Measurements from ENCODE around the gene POLR2F.

POLR2F gene

DNA sequence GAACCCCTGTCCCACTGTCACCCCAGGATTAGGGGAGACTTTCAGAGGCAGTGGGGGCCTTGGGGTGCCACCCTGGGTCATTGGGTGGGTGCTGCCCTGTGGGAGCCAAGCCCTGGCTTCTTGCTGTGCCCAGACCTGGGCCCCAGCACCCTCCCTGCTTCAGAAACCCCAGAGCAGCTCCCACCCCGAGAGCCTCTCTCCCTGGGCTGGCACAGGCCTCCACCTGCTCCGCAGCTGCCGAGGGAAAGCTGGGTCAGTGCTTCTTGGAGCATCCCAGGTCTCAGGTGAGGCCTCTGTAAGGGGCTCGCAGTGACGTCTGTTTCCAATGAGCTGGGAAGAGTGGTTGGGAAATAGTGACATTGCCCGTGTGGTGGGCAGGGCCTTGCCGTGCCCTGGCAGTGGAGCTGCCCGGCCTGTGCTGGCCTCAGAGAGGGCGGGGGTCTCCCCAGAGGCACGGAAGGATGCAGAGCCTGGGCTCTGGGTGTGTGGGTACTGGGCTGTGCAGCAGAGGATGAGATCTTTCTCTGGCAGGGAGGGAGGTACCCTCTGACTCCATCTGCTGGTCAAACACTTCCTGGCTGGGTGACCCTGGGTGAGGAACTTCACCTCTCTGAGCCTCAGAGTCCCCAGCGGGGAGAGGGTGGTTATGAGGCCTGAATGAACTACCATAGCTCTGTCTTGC, 23.1 kb upstream of the POLR2F start:
- Histone ChIP-seq H3K4me3 (ENCODE audit: control insufficient read depth in 1 of 7, extremely low read depth in 1 of 7, insufficient read depth in 4 of 7, low read depth in 2 of 7, low read length in 6 of 7) (no peak overlapping the region), H3K36me3 (ENCODE audit: control insufficient read depth in 4 of 4, insufficient read depth in 4 of 4, low read length in 3 of 4) (peaks cover 6 to 69% (median 47%) of the 10 kb centered on the region in 4 experiments), H3K27me3 (replicated peaks in 2 of 5; ENCODE audit: control insufficient read depth in 4 of 5, insufficient read depth in 5 of 5, low read length in 4 of 5) (no peaks in the 10 kb centered on the region), H3K27ac (ENCODE audit: insufficient read depth in 1 of 2, low read depth in 1 of 2, low read length in 2 of 2, poor library complexity in 1 of 2, severe bottlenecking in 2 of 2) (no peak overlapping the region), H3K9me3 (ENCODE audit: control extremely low read depth in 1 of 5, control insufficient read depth in 4 of 5, insufficient read depth in 2 of 5, low read depth in 1 of 5, low read length in 4 of 5) (no peaks in the 10 kb centered on the region), H3K4me1 (ENCODE audit: control extremely low read depth in 1 of 4, control insufficient read depth in 4 of 4, insufficient read depth in 4 of 4, low read length in 3 of 4) (peaks cover 0 to 9% (median 4%) of the 10 kb centered on the region in 4 experiments)
- ChIA-PET CTCF (interaction anchor here (0.8 to 5.1 kb wide), 6 partner anchors 14 to 88 kb away, joined by 3 to 24 read pairs (median 4); partner anchors contain the start of gene MICALL1), POLR2A (no interaction called here)
- over 99% methylated on average over 11 of the region's 11 CpGs for WGBS (ENCODE audit: insufficient coverage)
- no peak for DNase-seq

DNA sequence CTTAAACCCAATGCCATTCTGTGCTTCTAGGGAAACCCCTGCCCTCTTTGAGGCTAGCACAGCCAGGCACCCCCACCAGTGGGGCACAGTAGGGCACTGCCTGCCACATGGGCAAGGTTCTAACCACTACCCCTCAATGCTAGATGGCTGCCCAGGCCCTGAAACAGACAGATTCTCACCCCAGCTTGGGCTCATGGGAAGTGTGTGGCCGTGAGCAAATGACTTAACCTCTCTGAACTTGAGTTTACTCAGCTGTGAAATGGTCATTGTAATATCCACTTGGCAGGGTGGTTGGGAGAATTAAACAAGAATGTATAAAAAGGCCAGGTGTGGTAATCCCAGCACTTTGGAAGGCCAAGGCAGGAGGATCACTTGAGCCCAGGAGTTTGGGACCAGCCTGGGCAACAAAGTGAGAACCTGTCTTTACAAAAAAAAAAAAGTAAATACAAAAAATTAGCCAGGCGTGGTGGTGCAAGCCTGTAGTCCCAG, 22.5 kb upstream of the POLR2F start:
- DNase-seq = no peak
- Histone ChIP-seq H3K9me3 (ENCODE audit: control extremely low read depth in 1 of 5, control insufficient read depth in 4 of 5, insufficient read depth in 2 of 5, low read depth in 1 of 5, low read length in 4 of 5) (no peaks in the 10 kb centered on the region), H3K27ac (ENCODE audit: insufficient read depth in 1 of 2, low read depth in 1 of 2, low read length in 2 of 2, poor library complexity in 1 of 2, severe bottlenecking in 2 of 2) (no peak overlapping the region), H3K4me3 (ENCODE audit: control insufficient read depth in 1 of 7, extremely low read depth in 1 of 7, insufficient read depth in 4 of 7, low read depth in 2 of 7, low read length in 6 of 7) (no peak overlapping the region), H3K27me3 (replicated peaks in 2 of 5; ENCODE audit: control insufficient read depth in 4 of 5, insufficient read depth in 5 of 5, low read length in 4 of 5) (no peaks in the 10 kb centered on the region), H3K4me1 (ENCODE audit: control extremely low read depth in 1 of 4, control insufficient read depth in 4 of 4, insufficient read depth in 4 of 4, low read length in 3 of 4) (peaks cover 0 to 9% (median 4%) of the 10 kb centered on the region in 4 experiments), H3K36me3 (ENCODE audit: control insufficient read depth in 4 of 4, insufficient read depth in 4 of 4, low read length in 3 of 4) (peaks cover 6 to 66% (median 44%) of the 10 kb centered on the region in 4 experiments)
- ChIA-PET CTCF (interaction anchor here (0.8 to 5.1 kb wide), 7 partner anchors 15 to 89 kb away, joined by 3 to 24 read pairs (median 4); partner anchors contain the start of gene MICALL1), POLR2A (no interaction called here)
- 94% methylated on average over 2 of the region's 2 CpGs for WGBS (ENCODE audit: insufficient coverage)

DNA sequence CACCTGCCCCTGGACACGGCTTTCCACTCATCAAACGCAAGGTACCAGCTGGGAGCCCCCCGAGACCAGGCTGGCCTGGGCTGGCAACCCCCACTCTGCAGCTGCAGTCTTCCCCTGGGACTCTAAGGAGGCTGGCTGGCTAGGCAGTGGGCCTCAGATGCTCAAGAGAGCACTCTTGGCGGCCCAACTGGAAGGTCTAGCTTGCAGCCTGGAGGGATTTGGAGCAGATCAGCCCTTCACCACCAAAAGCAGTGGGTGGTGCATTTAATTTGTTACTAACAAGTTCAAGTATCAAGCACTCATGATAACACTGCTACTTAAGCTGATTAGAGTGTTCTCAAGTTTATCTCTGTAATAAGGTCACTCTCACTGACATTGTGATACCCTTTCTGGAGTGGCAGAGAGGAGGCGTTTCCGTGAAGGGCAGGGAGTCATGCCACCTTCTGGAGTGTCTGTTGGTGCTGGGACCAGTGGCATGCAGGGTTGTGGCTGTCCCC, 21.6 kb upstream of the POLR2F start:
- WGBS (ENCODE audit: insufficient coverage) = 94% methylated on average over 5 of the region's 6 CpGs
- no peak for DNase-seq
- Histone ChIP-seq H3K27me3 (replicated peaks in 2 of 5; ENCODE audit: control insufficient read depth in 4 of 5, insufficient read depth in 5 of 5, low read length in 4 of 5) (no peaks in the 10 kb centered on the region), H3K36me3 (ENCODE audit: control insufficient read depth in 4 of 4, insufficient read depth in 4 of 4, low read length in 3 of 4) (peaks cover 2 to 62% (median 36%) of the 10 kb centered on the region in 4 experiments), H3K9me3 (ENCODE audit: control extremely low read depth in 1 of 5, control insufficient read depth in 4 of 5, insufficient read depth in 2 of 5, low read depth in 1 of 5, low read length in 4 of 5) (no peaks in the 10 kb centered on the region), H3K4me1 (ENCODE audit: control extremely low read depth in 1 of 4, control insufficient read depth in 4 of 4, insufficient read depth in 4 of 4, low read length in 3 of 4) (peaks cover 0 to 9% (median 4%) of the 10 kb centered on the region in 4 experiments), H3K4me3 (ENCODE audit: control insufficient read depth in 1 of 7, extremely low read depth in 1 of 7, insufficient read depth in 4 of 7, low read depth in 2 of 7, low read length in 6 of 7) (no peak overlapping the region), H3K27ac (ENCODE audit: insufficient read depth in 1 of 2, low read depth in 1 of 2, low read length in 2 of 2, poor library complexity in 1 of 2, severe bottlenecking in 2 of 2) (no peak overlapping the region)
- POLR2A ChIA-PET = no interaction called here
- CTCF ChIA-PET = interaction anchor here (0.8 to 5.1 kb wide), 9 partner anchors 8 to 53 kb away, joined by 3 to 24 read pairs (median 5); partner anchors contain the start of gene MICALL1

DNA sequence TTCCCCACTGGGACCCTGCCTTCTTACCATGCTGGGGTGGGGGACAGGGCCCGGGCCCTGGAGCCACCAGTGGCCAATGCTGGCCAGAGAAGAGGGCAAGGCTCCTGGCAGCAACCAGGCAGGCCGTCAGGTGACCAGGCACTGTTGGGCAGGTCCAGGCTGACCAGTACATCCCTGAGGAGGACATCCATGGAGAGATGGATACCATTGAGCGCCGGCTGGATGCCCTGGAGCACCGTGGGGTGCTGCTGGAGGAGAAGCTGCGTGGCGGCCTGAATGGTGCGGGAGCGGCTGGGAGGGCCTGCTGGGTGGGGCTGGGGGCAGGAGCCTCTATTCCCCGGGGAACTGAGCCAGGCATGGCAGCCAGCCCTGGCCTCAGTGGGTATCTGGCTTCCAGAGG, 21.1 kb upstream of the POLR2F start:
- no peak for DNase-seq
- no peak overlapping the region for H3K4me3 ChIP-seq (ENCODE audit: control insufficient read depth in 1 of 7, extremely low read depth in 1 of 7, insufficient read depth in 4 of 7, low read depth in 2 of 7, low read length in 6 of 7)
- no peaks in the 10 kb centered on the region for H3K9me3 ChIP-seq (ENCODE audit: control extremely low read depth in 1 of 5, control insufficient read depth in 4 of 5, insufficient read depth in 2 of 5, low read depth in 1 of 5, low read length in 4 of 5)
- ChIA-PET POLR2A (no interaction called here), CTCF (interaction anchor here (0.8 to 5.1 kb wide), 10 partner anchors 9 to 53 kb away, joined by 3 to 24 read pairs (median 4); partner anchors contain the start of gene MICALL1)
- peaks cover 2 to 61% (median 34%) of the 10 kb centered on the region in 4 experiments for H3K36me3 ChIP-seq (ENCODE audit: control insufficient read depth in 4 of 4, insufficient read depth in 4 of 4, low read length in 3 of 4)
- H3K27ac ChIP-seq (ENCODE audit: insufficient read depth in 1 of 2, low read depth in 1 of 2, low read length in 2 of 2, poor library complexity in 1 of 2, severe bottlenecking in 2 of 2) = no peak overlapping the region
- no peaks in the 10 kb centered on the region for H3K27me3 ChIP-seq (replicated peaks in 2 of 5; ENCODE audit: control insufficient read depth in 4 of 5, insufficient read depth in 5 of 5, low read length in 4 of 5)
- WGBS (ENCODE audit: insufficient coverage) = 98% methylated on average over 6 of the region's 10 CpGs
- peaks cover 0 to 9% (median 4%) of the 10 kb centered on the region in 4 experiments for H3K4me1 ChIP-seq (ENCODE audit: control extremely low read depth in 1 of 4, control insufficient read depth in 4 of 4, insufficient read depth in 4 of 4, low read length in 3 of 4)

DNA sequence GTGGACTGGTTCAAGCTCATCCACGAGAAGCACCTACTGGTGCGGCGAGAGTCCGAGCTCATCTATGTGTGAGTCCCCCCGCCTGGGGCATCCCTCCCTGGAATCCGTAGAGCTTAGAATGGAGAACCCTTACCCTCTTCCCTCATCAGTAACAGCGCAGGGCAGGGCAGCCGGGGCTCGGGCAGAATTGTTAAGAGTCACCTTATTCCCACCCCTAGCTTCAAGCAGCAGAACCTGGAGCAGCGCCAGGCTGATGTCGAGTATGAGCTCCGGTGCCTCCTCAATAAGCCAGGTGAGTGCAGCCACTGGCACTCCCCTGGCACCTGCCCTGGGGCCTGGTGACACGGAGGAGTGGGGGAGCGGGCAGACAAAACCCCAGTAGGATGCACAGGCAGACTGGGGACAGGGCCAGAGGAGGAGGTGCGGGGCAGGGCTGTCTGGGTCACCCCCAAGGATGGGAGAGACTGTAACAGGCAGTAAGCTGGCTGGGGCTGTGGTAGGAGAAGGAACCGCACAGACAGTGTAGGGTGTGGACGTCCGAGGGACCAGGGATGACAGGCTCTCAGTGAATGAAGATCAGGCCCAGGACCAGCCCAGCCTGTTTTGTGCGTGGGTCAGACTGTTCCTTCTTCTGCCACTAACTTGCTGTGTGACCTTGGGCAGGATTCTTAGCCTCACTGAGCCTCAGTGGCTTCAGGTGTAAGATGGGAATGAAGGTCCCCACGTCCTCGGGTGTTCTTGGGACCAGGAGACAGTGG, 20.5 kb upstream of the POLR2F start:
- Histone ChIP-seq H3K4me3 (ENCODE audit: control insufficient read depth in 1 of 7, extremely low read depth in 1 of 7, insufficient read depth in 4 of 7, low read depth in 2 of 7, low read length in 6 of 7) (no peak overlapping the region), H3K27ac (ENCODE audit: insufficient read depth in 1 of 2, low read depth in 1 of 2, low read length in 2 of 2, poor library complexity in 1 of 2, severe bottlenecking in 2 of 2) (no peak overlapping the region), H3K27me3 (replicated peaks in 2 of 5; ENCODE audit: control insufficient read depth in 4 of 5, insufficient read depth in 5 of 5, low read length in 4 of 5) (no peaks in the 10 kb centered on the region), H3K9me3 (ENCODE audit: control extremely low read depth in 1 of 5, control insufficient read depth in 4 of 5, insufficient read depth in 2 of 5, low read depth in 1 of 5, low read length in 4 of 5) (no peaks in the 10 kb centered on the region), H3K4me1 (ENCODE audit: control extremely low read depth in 1 of 4, control insufficient read depth in 4 of 4, insufficient read depth in 4 of 4, low read length in 3 of 4) (peaks cover 0 to 9% (median 4%) of the 10 kb centered on the region in 4 experiments), H3K36me3 (ENCODE audit: control insufficient read depth in 4 of 4, insufficient read depth in 4 of 4, low read length in 3 of 4) (peaks cover 2 to 61% (median 35%) of the 10 kb centered on the region in 4 experiments)
- ChIA-PET CTCF (interaction anchor here (0.8 to 5.1 kb wide), 11 partner anchors 9 to 272 kb away, joined by 3 to 24 read pairs (median 5); partner anchors contain the start of gene MICALL1), POLR2A (no interaction called here)
- no peak for DNase-seq
- WGBS (ENCODE audit: insufficient coverage) = 91% methylated on average over 20 of the region's 21 CpGs

DNA sequence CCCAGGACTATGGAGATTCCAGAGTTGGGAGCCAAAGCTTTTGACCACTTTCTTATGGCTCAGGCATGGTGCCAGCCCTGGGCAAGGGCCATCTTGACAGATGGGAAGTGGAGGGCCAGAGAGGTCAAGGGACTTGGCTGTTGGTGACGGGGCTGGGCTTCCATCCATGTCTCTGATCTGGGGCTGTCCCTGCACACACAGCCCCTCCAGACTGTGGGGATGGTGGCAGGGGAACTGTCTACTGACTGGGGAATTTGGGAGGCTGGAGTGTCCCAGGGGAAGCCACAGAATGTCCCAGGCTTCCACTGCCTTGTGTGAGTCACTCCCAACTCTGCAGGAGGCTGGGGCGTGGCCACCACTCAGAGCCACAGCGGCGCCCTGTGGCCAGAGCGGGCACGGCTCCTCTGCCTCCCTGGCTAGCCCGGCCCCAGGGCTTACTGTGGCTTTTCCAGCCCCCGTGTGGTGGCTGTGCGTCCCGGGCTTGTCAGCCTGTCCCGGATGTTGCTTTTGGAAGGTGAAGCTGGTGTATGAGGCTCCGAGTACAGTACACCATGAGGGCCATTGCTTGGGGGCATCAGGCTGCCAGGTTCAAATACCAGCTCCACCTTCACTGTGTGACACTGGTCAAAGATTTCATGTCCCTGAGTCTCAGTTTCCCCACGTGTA, 19.7 kb upstream of the POLR2F start:
- no peak overlapping the region for H3K27ac ChIP-seq (ENCODE audit: insufficient read depth in 1 of 2, low read depth in 1 of 2, low read length in 2 of 2, poor library complexity in 1 of 2, severe bottlenecking in 2 of 2)
- ChIA-PET CTCF (interaction anchor here (0.7 to 5.1 kb wide), 15 partner anchors 10 to 273 kb away, joined by 3 to 24 read pairs (median 3); partner anchors contain the start of gene MICALL1), POLR2A (interaction anchor here (0.6 kb wide), 1 partner anchor 36 kb away, joined by 7 read pairs; no protein-coding TSS in a partner anchor)
- no peaks in the 10 kb centered on the region for H3K27me3 ChIP-seq (replicated peaks in 2 of 5; ENCODE audit: control insufficient read depth in 4 of 5, insufficient read depth in 5 of 5, low read length in 4 of 5)
- H3K9me3 ChIP-seq (ENCODE audit: control extremely low read depth in 1 of 5, control insufficient read depth in 4 of 5, insufficient read depth in 2 of 5, low read depth in 1 of 5, low read length in 4 of 5) = no peaks in the 10 kb centered on the region
- H3K4me1 ChIP-seq (ENCODE audit: control extremely low read depth in 1 of 4, control insufficient read depth in 4 of 4, insufficient read depth in 4 of 4, low read length in 3 of 4) = peaks cover 0 to 9% (median 4%) of the 10 kb centered on the region in 4 experiments
- peaks cover 2 to 56% (median 32%) of the 10 kb centered on the region in 4 experiments for H3K36me3 ChIP-seq (ENCODE audit: control insufficient read depth in 4 of 4, insufficient read depth in 4 of 4, low read length in 3 of 4)
- 2% methylated on average over 9 of the region's 13 CpGs for WGBS (ENCODE audit: insufficient coverage)
- H3K4me3 ChIP-seq (ENCODE audit: control insufficient read depth in 1 of 7, extremely low read depth in 1 of 7, insufficient read depth in 4 of 7, low read depth in 2 of 7, low read length in 6 of 7) = peak overlapping the region in 1 of 7 experiments; percentile 38
- peak; percentile 85 to 92 (median 91) for DNase-seq
